ENCODE data around the gene RGS10. TPM values are rescaled to one million over a fixed set of nuclear protein-coding genes. Genes with fewer than 3 reads are reported as not detected.

RGS10 gene
- total RNA-seq, 1 donor from 2014 or later = 10.5 TPM

Other genes starting within 250 kb of the RGS10 start
- 58.8 TPM for gene TIAL1, start 54.2 kb upstream of the RGS10 start, total RNA-seq
- 0.78 TPM for gene BAG3, start 108.7 kb upstream of the RGS10 start, total RNA-seq
- 166 TPM for gene INPP5F, start 183.3 kb upstream of the RGS10 start, total RNA-seq